Measurements from ENCODE around the gene NUDT4. TPM values are rescaled to one million over a fixed set of nuclear protein-coding genes. Genes with fewer than 3 reads are reported as not detected.

NUDT4 gene
- total and polyA plus RNA-seq, 2 donors (not counting 3 experiments of a cell fraction or from before 2014, with no cell fraction given): 76.0 to 161 TPM

DNA sequence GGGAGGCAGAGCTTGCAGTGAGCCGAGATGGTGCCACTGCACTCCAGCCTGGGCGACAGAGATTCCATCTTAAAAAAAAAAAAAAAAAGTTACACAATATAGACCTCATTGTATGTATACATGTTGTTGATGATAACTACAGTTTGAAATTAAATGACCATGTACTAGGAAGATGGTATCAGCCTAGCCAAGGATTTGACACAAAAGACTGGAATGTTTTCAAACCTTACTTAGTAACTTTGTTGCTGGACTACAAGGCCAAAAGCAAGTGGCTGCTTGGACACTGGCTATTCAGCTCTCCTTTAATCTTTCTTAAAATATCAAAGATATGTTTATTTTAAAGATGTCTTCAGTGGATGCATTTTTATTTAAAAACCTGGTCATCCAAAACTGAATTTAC is 18.9 kb upstream of the NUDT4 start:
- no TSS peak for BruUV-seq (replicated peaks)
- no peaks in the 10 kb centered on the region for H3K36me3 ChIP-seq (ENCODE audit: control insufficient read depth in 2 of 2, extremely low read depth in 1 of 2, insufficient read depth in 2 of 2, low read length in 2 of 2)
- no peak overlapping the region for H3K9ac ChIP-seq (replicated peaks; ENCODE audit: extremely low read depth, insufficient read depth, low read length)
- H3K9me3 ChIP-seq (replicated peaks; ENCODE audit: control insufficient read depth, insufficient read depth, low read length): no peaks in the 10 kb centered on the region
- DNase-seq (ENCODE audit: low read depth, low spot score) (no peak), FAIRE-seq (no peak)
- no peaks in the 10 kb centered on the region for H3K79me2 ChIP-seq (ENCODE audit: control insufficient read depth, insufficient read depth, low read length)
- intact Hi-C loops (cut with micrococcal nuclease): no loop called here
- CTCF ChIA-PET: interaction anchor here (0.5 to 0.8 kb wide), 2 partner anchors 33 to 60 kb away, joined by 3 read pairs; no protein-coding TSS in a partner anchor
- POLR2A ChIA-PET: interaction anchor here (0.5 kb wide), 1 partner anchor 282 kb away, joined by 6 read pairs; no protein-coding TSS in a partner anchor
- peaks cover 2% of the 10 kb centered on the region for H3K4me1 ChIP-seq (ENCODE audit: control insufficient read depth, extremely low read depth, insufficient read depth, low read length)
- no peak overlapping the region for H3K4me3 ChIP-seq (replicated peaks in 1 of 3; ENCODE audit: insufficient read depth in 1 of 3, low read depth in 1 of 3, low read length in 3 of 3)
- H3K27ac ChIP-seq (ENCODE audit: insufficient read depth, low read depth, low read length): no peak overlapping the region
- H3K9me1 ChIP-seq (replicated peaks; ENCODE audit: control insufficient read depth, extremely low read depth, insufficient read depth, low read length): no peaks in the 10 kb centered on the region
- TF ChIP-seq JUN (IDR thresholded peaks at IDR 0.05; ENCODE audit: borderline replicate concordance, insufficient read depth, insufficient read length, low read depth): no peak
- TF ChIP-seq POLR2A (IDR thresholded peaks at IDR 0.05; ENCODE audit: low read depth, low read length): no peak
- no peak for TF ChIP-seq POLR2AphosphoS5 (IDR thresholded peaks at IDR 0.05; ENCODE audit: insufficient read depth, low read depth, low read length)
- no peak for TF ChIP-seq EZH2 (IDR thresholded peaks at IDR 0.05; ENCODE audit: borderline replicate concordance, low read depth, low read length, severe bottlenecking)
- TF ChIP-seq MYC (IDR thresholded peaks at IDR 0.05; ENCODE audit: low read depth, low read length): no peak
- H4K20me1 ChIP-seq (replicated peaks; ENCODE audit: control insufficient read depth, extremely low read depth, insufficient read depth, low read length): no peaks in the 10 kb centered on the region
- no peak overlapping the region for H3K4me2 ChIP-seq (ENCODE audit: insufficient read depth, low read length)
- no peaks in the 10 kb centered on the region for H3K27me3 ChIP-seq (ENCODE audit: control insufficient read depth in 2 of 2, insufficient read depth in 2 of 2, low read length in 2 of 2)
- no peak overlapping the region for H2AFZ ChIP-seq (ENCODE audit: low read depth, low read length)
- dilution Hi-C loops (cut with MboI; ENCODE audit: extremely low pct_ligation_motif_present, low sequenced_read_pairs): no loop called here

DNA sequence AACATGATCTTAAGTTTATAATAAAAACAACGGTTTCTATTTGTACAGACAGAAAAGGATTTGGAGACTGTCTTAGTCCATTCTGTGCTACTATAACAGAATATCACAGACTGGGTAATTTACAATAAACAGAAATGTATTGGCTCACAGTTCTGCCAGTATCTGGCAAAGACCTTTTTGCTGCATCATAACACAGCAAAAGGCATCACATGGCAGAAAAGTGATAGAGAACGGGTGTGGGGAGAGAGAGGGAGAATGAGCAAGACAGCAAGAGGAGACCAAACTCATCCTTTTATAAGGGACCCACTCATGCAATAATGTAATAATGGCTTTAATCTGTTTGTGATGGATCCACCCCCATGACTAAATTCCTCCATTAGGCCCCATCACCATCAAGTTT is 17.0 kb upstream of the NUDT4 start:
- Histone ChIP-seq H3K4me1 (ENCODE audit: control insufficient read depth, extremely low read depth, insufficient read depth, low read length) (peaks cover 7% of the 10 kb centered on the region), H3K79me2 (ENCODE audit: control insufficient read depth, insufficient read depth, low read length) (no peaks in the 10 kb centered on the region), H3K9ac (replicated peaks; ENCODE audit: extremely low read depth, insufficient read depth, low read length) (no peak overlapping the region), H3K4me2 (ENCODE audit: insufficient read depth, low read length) (no peak overlapping the region), H3K4me3 (replicated peaks in 1 of 3; ENCODE audit: insufficient read depth in 1 of 3, low read depth in 1 of 3, low read length in 3 of 3) (no peak overlapping the region), H3K36me3 (ENCODE audit: control insufficient read depth in 2 of 2, extremely low read depth in 1 of 2, insufficient read depth in 2 of 2, low read length in 2 of 2) (no peaks in the 10 kb centered on the region), H3K27me3 (ENCODE audit: control insufficient read depth in 2 of 2, insufficient read depth in 2 of 2, low read length in 2 of 2) (no peaks in the 10 kb centered on the region), H3K9me1 (replicated peaks; ENCODE audit: control insufficient read depth, extremely low read depth, insufficient read depth, low read length) (no peaks in the 10 kb centered on the region), H2AFZ (ENCODE audit: low read depth, low read length) (no peak overlapping the region), H3K9me3 (replicated peaks; ENCODE audit: control insufficient read depth, insufficient read depth, low read length) (no peaks in the 10 kb centered on the region), H4K20me1 (replicated peaks; ENCODE audit: control insufficient read depth, extremely low read depth, insufficient read depth, low read length) (no peaks in the 10 kb centered on the region), H3K27ac (ENCODE audit: insufficient read depth, low read depth, low read length) (no peak overlapping the region)
- intact Hi-C loops (cut with micrococcal nuclease): no loop called here
- POLR2A ChIA-PET: no interaction called here
- no peak for DNase-seq (ENCODE audit: low read depth, low spot score)
- no TSS peak for BruUV-seq (replicated peaks)
- CTCF ChIA-PET: no interaction called here
- TF ChIP-seq POLR2AphosphoS5 (IDR thresholded peaks at IDR 0.05; ENCODE audit: insufficient read depth, low read depth, low read length) (no peak), POLR2A (IDR thresholded peaks at IDR 0.05; ENCODE audit: low read depth, low read length) (no peak), EZH2 (IDR thresholded peaks at IDR 0.05; ENCODE audit: borderline replicate concordance, low read depth, low read length, severe bottlenecking) (no peak), GATA2 (IDR thresholded peaks at IDR 0.05; ENCODE audit: insufficient read depth, insufficient read length, low read depth, low read length) (no peak), JUN (IDR thresholded peaks at IDR 0.05; ENCODE audit: borderline replicate concordance, insufficient read depth, insufficient read length, low read depth) (no peak), FOS (IDR thresholded peaks at IDR 0.05; ENCODE audit: borderline replicate concordance, insufficient read depth, low read length) (no peak), MYC (IDR thresholded peaks at IDR 0.05; ENCODE audit: low read depth, low read length) (no peak)
- TF ChIP-seq, protein P1, sequence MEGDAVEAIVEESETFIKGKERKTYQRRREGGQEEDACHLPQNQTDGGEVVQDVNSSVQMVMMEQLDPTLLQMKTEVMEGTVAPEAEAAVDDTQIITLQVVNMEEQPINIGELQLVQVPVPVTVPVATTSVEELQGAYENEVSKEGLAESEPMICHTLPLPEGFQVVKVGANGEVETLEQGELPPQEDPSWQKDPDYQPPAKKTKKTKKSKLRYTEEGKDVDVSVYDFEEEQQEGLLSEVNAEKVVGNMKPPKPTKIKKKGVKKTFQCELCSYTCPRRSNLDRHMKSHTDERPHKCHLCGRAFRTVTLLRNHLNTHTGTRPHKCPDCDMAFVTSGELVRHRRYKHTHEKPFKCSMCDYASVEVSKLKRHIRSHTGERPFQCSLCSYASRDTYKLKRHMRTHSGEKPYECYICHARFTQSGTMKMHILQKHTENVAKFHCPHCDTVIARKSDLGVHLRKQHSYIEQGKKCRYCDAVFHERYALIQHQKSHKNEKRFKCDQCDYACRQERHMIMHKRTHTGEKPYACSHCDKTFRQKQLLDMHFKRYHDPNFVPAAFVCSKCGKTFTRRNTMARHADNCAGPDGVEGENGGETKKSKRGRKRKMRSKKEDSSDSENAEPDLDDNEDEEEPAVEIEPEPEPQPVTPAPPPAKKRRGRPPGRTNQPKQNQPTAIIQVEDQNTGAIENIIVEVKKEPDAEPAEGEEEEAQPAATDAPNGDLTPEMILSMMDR (IDR thresholded peaks at IDR 0.05; ENCODE audit: extremely low read depth in 1 of 2, insufficient read depth in 1 of 2, low read depth in 1 of 2, low read length in 2 of 2): no peak
- TF ChIP-seq, protein P2, sequence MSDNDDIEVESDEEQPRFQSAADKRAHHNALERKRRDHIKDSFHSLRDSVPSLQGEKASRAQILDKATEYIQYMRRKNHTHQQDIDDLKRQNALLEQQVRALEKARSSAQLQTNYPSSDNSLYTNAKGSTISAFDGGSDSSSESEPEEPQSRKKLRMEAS (IDR thresholded peaks at IDR 0.05; ENCODE audit: insufficient read depth, insufficient read length): no peak
- no peak for FAIRE-seq
- dilution Hi-C loops (cut with MboI; ENCODE audit: extremely low pct_ligation_motif_present, low sequenced_read_pairs): no loop called here
